NCI-H345 treated with DMSO at 0.1 percent for 48 hours (cell line): ENCODE results near the gene THAP3.

Source experiments
- DNase-seq: peaks from one replicate; lab custom pipeline; 2025; ENCODE audit not compliant: unreplicated experiment; lab: John Stamatoyannopoulos, UW

THAP3 gene

DNA sequence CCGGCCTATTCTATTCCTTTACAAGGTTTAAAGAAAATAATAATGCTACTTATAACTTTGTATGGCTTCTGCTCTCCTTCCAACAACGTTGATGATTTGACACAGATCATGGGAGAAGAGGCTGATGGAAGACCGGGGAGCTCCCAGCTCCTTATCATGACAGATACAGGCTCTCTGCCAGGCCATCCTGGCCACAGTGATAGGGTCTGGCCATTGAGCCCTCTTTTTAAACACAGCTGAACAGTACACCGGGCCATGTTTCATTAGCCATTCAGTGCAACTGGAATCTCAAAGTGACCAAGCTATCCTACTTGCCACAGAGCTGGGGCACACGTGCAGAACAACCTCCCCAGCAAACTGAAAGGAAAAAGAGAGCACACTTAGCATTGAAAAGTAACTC, 42.0 kb downstream of the THAP3 start:
- no peak for DNase-seq

DNA sequence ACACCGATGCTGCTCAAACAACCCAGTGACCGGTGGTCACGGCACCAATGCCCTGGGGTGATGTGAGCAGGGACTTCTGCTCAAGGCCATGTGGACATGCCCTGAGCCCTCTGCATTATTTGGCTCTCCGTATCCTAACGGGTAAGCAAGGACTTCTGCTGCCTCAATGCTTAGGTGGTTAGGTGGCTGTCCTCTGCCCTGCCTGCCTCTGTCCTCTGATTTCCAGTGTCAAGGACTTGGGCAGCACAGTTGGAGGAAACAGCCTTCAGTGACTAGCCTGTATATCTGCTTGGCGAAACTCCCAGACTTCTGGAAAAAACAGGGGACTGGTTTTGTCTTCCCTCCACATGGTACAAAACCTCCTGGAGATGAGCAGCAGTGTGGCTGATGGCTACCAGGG, 42.5 kb downstream of the THAP3 start:
- no peak for DNase-seq

DNA sequence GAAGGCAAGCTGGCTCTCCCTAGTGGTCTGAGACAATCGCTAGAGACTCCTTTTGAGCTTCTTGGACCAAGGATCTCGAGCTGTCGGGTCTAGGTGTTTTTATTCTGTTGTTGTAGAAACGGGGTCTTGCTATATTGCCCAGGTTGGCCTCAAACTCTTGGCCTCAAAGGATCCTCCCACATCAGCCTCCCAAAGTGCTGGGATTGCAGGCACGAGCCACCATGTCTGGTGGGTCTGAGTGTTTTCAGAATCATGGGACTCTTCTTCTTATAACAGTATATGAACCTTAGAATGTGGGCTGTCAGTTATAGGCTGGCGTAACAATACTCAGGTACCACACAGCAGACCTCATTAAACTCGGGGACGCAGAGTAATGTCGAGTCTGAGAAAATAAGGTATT, 43.8 kb downstream of the THAP3 start:
- no peak for DNase-seq

DNA sequence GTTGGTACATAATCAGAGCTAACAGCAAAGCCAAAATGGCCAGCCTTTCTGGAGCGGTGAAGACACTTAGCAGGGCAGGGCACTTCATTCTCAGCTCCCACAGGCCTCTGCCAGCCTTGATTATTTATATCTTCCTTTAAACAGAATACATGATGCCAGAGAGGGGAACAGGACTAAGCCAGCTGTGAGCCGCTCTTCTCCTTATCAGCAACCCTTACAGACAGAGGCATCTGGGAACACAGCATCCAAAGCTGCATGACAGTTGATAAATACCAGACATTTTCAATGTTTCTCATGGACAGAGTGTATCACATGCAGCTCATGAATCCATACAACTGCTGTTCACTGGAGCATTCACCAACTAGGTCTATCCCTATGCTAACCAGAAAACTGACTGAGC, 47.9 kb downstream of the THAP3 start:
- no peak for DNase-seq

DNA sequence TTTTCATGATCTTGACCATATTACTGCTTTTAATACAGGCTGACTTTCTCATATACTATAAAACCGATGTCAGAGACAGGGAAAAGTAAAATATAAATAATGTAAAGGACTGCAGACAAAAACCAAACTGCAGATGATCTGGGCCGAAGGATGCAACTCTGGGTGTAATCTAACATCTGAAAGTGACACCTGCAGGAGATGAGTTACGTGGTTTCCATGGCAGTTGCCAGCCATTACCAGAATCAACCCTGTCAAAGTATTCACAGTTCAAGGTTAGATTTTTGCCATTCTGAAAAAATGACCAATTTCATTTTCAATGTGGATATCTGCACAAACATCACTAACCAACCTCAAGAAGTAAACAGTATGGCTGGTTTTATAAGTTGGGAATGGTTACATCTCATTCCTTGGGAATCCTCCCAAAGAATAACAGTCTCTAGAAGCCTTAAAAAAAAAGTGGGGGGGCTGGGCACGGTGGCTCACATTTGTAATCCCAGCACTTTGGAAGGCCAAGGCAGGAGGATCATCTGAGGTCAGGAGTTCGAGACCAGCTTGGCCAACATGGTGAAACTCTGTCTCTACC, 49.2 kb downstream of the THAP3 start:
- no peak for DNase-seq

DNA sequence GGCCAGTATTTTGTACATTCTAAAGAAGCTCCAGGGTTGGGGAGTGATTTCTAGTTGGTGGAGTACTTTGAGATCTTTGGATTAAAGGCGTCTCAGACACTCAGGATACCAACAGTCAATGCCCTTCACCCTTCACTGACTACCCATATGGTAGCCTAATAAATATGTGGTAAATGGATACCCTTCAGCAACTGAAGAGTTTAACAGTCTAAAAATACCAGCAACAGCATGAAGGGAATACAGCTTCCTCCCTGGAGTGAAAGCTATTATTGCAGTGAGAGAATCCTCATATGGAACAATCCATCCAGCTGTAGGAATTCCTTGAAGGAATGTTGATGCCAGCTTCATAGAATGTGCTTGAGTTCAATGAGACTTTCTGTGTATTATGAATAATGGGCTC, 50.1 kb downstream of the THAP3 start:
- no peak for DNase-seq

DNA sequence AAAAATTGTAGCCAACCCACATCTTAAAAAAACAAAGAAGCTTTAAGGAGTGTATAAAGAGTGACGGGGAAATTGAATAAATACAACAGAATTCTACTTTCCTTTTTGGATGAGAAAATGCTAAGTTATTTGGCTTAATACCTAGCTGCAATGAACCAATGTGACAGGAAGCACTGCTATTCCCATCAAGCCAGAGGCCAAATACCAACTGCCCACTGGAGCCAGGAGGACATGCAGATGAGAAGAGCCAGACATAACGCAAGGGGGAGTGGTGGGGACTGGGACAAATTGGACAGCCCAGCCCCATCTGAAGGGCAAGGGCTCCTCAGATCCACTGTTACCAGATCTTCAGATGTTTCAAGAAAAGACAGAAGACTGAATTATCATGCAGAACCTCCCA, 51.3 kb downstream of the THAP3 start:
- no peak for DNase-seq
